ENCODE measurements around the gene EGFL7.

EGFL7 gene

DNA sequence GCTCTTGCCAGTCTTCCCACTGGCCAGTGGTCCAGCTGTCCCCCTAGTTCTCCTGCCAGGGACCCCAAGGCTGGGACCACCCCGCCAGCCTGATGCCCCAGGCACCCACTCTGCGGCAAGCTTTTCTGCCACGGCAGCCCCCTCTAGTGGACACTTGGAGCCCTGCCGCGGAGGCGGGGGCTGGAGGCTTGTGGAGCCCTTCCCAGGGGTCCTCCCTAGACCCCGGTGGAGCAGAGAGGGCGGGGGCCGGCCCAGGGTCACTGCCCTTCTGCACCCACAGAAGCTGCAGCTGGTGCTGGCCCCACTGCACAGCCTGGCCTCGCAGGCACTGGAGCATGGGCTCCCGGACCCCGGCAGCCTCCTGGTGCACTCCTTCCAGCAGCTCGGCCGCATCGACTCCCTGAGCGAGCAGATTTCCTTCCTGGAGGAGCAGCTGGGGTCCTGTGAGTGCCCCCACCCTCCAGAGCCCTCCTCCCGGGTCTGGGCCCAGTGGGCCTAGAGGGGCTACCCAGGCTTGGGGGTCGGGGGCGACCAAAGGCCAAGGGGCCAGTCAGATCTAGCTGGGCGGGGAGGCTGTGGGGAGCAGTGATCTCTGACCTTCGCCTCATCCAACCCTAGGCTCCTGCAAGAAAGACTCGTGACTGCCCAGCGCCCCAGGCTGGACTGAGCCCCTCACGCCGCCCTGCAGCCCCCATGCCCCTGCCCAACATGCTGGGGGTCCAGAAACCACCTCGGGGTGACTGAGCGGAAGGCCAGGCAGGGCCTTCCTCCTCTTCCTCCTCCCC, 9.1 kb downstream of the EGFL7 start:
- DNase-seq: peak; percentile 74

DNA sequence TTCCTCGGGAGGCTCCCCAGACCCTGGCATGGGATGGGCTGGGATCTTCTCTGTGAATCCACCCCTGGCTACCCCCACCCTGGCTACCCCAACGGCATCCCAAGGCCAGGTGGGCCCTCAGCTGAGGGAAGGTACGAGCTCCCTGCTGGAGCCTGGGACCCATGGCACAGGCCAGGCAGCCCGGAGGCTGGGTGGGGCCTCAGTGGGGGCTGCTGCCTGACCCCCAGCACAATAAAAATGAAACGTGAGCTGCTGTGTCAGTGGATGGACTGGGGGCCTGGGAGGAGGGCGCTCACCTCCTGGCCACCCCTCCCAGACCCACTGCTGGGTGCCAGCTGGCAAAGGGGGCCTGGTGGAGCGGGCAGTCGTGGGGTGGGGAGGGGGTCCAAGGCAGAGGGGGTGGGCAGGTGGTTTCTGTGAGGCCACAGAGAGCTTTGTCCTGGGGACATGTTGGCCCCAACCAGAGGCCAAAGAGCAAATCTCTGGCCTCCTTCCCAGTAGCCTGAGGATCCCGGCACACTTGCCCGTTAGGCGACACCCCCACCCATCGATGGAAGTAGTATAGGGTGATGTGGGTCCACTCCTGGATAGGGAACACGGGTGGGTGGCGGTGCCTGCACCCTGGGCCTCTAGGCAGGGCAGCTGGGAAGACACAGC, 9.8 kb downstream of the EGFL7 start:
- no peak for DNase-seq

DNA sequence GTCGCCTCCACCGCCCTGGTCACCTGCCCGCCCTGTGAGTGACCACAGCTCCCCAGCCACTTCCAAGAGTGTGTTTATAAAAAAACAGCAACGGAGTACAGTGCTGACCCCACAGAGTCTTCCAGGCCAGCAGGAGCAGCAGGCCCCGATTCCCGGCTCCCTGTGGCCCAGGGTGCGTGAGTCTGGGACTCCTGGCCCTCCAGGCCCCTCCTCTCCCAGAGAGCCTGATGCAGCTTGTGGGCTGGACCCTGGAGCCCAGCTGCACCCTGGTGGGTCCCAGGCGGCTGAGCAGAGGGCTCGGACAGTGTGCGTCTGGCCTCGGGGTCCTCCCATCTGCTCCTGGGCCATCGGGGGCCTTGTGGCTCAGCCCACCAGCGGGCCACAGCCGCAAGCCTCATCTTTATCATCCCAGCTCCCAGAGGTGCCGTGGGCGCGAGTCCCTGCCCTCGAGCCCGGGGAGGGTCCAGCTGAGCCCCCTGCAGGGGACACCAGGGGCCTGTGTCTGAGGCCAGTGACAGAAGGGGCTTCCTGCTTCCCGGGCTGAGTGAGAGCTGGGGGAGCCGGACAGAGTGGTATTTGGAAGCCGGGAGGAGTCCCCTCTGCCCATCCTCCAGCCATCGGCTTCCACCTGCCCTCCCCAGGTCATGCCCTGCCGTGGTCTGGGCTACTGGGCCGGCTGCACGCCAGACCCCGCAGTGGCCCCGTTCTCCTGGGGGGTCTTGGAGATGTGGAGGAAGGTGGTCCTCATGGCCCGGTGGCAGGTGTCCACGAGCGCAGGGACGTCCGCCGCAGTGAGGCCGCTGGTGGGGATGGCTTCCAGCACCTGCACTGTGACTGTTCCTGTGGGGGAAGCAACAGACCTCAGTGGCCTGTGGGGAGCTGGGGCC, 10.6 kb downstream of the EGFL7 start:
- peak; percentile 27 for DNase-seq

GRCh38 chr9:136673975-136674785, 11.5 kb downstream of the EGFL7 start:
- DNase-seq: no peak

DNA sequence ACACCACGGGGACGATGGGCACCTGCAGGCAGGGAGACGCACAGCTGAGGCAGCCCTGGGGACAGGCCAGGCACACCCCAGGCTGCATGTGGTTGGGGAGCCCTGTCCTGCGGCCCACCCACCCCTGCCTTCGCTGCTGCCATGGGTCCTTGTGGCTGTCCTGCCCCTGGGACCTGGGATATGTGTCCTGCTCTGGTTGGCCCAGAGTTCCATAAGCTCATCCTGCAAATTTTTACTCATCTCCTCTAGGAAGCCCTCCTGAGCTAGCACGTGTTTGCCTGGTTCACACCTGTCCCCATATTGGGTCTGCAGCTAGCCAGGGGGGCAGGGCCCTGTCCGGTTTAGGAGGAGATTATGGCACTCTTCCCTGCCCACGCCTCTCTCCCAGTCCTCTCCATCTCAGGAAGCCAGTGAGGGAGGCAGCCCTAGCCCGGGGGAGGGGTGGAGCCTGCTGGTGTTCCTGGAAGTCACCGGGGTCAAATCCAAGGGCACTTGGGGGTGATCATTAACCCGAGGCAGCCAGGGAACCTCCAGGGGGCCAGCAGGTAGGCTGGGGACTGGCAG, 12.2 kb downstream of the EGFL7 start:
- peak; percentile 30 for DNase-seq

DNA sequence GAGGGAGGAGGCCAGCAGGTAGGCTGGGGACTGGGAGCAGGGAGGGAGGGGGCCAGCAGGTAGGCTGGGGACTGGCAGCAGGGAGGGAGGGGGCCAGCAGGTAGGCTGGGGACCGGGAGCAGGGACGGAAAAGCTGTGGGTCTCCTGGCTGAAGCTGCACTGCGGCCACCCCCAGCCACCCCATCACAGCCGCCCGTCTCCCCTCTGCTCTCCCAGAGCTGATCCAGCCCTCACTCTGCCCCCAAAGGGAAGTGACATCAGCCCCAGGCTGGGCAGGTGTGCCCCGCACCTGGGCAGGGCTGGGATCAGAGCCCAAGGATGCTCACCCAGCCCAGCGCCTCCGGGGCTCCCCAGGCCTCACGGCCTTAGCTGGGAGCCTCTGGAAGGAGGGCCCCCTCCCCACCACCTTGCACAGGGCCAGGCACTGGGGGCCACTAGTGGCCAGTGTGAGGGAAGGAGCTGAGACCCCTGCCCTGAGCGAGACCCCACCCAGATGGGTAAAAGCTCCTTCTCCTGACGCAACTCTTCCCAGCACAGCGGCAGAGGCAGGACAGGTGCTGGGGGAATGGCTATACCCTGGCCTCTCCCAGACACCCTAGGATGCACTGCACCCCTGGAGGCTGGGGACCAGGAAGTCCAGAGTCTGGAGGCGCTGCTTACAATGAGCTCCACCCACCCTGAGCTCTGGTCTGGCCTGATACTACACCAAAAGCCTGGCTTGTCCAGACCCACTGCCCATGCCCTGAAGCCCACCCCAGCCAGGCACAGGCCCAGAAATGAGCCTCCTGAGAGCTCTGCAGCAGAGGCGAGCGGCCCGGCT, 13.0 kb downstream of the EGFL7 start:
- peak; percentile 27 for DNase-seq

DNA sequence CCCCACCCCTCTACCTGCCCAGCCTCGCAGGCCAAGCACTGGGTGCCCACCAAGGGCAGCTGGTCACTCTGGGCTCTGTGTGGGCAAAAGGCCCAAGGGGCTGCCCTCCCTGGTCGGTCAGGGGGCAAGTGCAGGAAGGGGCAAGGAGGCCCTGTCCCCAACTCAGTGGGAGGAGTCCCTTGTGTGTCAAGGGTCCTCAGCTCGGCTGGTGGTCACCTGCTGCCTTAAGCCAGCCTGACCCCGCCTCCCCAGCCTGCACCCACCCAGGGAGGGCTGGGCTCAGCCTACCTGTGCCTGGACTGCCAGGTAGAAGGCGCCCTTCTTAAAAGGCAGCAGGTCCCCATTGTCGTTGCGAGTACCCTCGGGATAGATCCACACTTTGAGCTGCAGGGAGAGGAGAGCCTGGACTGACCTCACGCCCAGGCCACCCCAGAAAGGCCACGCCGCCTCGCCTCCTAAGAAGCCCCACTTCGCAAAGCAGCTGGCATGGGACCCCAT, 13.6 kb downstream of the EGFL7 start:
- DNase-seq: no peak

DNA sequence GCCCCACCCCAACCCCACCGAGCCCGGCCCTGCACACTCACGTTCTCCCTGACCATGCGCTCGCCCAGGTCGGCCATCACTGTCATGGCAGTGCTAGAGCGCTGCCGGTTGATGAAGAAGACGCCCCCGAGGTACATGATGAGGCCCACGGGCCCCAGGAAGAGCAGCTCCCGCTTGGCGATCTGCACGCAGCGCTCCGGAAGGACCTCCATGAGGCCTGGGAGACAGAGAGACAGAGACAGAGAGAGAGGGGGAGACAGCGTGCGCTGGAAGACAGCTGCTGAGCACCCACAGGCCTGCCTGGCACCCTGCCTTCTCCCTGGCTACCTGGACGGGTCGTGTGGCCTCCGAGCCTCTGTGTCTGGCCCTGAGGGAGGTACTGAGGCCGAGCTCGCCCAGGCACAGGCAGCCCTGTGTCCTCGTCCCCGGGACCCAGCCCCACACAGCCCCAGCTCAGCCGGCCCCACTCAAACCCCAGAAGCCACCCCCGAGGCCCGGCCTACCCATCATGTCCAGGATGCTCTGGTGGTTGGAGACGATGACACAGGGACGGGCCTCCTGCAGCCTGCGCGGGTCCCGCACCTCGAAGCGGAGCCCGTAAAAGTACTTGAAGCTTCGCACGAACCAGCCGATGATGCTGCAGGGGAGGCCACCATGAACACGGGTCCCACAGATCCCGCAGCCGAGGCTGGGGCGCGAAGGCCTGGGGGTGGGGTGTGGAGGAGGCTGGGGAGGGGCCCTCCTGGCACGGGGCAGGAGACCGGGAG, 14.4 kb downstream of the EGFL7 start:
- DNase-seq: no peak

DNA sequence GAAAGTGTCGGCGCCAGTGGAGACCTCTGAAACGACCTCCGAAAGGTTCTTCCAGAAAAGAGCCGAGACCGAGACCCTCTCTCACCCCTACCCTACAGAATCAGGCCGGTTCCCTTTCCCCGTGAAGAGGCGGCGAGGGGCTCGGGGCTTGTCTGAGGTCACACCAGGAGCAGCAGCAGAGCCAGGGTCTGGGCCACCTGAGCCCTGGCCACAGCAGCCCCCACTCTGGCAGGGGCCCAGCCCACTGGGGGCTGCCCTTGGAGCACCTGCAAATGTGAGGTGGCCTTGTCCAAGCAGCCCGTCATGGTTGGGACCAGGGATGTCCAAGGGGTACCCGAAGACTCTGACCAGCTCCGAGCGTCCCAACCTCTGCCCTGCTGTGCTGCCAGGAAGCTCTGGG, 15.3 kb downstream of the EGFL7 start:
- DNase-seq: no peak

DNA sequence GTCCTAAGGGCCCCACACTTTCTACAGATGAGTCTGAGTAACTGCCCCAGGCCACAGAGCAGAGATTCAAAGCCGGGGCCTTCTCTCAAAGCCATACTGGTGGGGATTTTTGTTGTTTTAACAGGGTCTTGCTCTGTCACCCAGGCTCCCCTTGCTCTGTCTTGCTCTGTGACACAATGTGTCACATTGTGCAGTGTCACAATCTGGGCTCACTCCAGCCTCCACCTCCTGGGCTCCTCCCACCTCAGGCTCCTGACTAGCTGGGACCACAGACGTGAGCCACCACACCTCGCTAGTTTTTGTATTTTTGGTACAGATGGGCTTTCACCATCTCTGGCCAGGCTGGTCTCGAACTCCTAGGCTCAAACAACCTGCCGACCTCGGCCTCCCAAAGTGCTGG, 15.9 kb downstream of the EGFL7 start:
- no peak for DNase-seq

DNA sequence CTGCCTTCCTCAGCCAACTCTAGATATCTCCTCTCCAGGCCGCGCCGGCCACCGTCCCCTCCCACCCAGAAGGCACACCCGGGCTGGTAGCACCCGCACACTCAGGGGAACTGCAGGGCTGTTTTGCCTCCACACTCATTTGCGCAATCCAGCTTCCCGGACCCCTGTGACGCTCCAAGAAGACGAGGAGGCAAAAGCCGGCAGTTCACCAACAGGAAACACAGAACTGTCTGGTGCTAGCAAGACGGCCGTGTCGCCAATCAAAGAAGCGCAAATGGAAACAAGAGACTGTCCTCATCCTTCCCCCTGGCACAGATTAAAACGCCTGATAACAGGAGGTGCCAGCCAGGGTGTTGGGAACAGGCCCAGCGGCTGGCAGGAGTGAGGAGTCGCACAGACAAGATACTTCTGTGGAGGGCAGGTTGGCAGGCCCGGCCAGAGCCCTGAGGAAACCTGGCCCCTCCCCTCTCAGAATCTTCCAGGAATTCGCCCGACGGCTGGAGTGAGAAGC, 16.8 kb downstream of the EGFL7 start:
- DNase-seq: no peak

- no peak for DNase-seq
Measured at GRCh38 chr9:136681029-136681428, 18.3 kb downstream of the EGFL7 start.

- no peak for DNase-seq
Measured at GRCh38 chr9:136681945-136682699, 19.4 kb downstream of the EGFL7 start.

GRCh38 chr9:136682710-136683109, 20.0 kb downstream of the EGFL7 start:
- DNase-seq: no peak

- no peak for DNase-seq
Measured at GRCh38 chr9:136683173-136683745, 20.5 kb downstream of the EGFL7 start.

- no peak for DNase-seq
Measured at GRCh38 chr9:136683755-136684154, 21.0 kb downstream of the EGFL7 start.

GRCh38 chr9:136684339-136684738, 21.6 kb downstream of the EGFL7 start:
- no peak for DNase-seq

- no peak for DNase-seq
Measured at GRCh38 chr9:136684799-136685198, 22.1 kb downstream of the EGFL7 start.

- no peak for DNase-seq
Measured at GRCh38 chr9:136685216-136685615, 22.5 kb downstream of the EGFL7 start.
